NCI-H1436 (cell line): ENCODE results near the gene BNIP2.
A peak's percentile ranks its signal among the peaks of the same experiment; 100 is the strongest.
"Not testable (repeated sequence)": the region's sequence is repeated elsewhere in the genome, so short reads cannot be mapped to it uniquely, and the experiment has no call there.

Experiments
- DNase-seq: peaks from one replicate; lab custom pipeline; 2025; lab: John Stamatoyannopoulos, UW

BNIP2 gene

GRCh38 chr15:59688782-59689625 lies at the start of gene BNIP2:
BNIP2 (minus strand) TSS chr15:59689320; CDS start chr15:59682457, 6,863 bp downstream.
- DNase-seq, result peak; percentile 98

- DNase-seq, result no peak
Observed at GRCh38 chr15:59738676-59739075, 49.6 kb upstream of the BNIP2 start.

- DNase-seq, result no peak
Observed at GRCh38 chr15:59736181-59736580, 47.1 kb upstream of the BNIP2 start.

GRCh38 chr15:59725151-59725486 lies 36.0 kb upstream of the BNIP2 start:
- no peak for DNase-seq

- no peak for DNase-seq
Observed at GRCh38 chr15:59723687-59724346, 34.7 kb upstream of the BNIP2 start.

GRCh38 chr15:59722476-59722875 lies 33.4 kb upstream of the BNIP2 start:
- DNase-seq, result no peak

- DNase-seq, result no peak
Observed at GRCh38 chr15:59722037-59722436, 32.9 kb upstream of the BNIP2 start.

GRCh38 chr15:59721411-59721810 lies 32.3 kb upstream of the BNIP2 start:
- DNase-seq, result no peak

GRCh38 chr15:59713177-59713576 lies 24.1 kb upstream of the BNIP2 start:
- DNase-seq, result no peak

GRCh38 chr15:59711451-59712243 lies 22.5 kb upstream of the BNIP2 start:
- no peak for DNase-seq

- DNase-seq, result no peak
Observed at GRCh38 chr15:59707619-59708018, 18.5 kb upstream of the BNIP2 start.

- no peak for DNase-seq
Observed at GRCh38 chr15:59703979-59704796, 15.1 kb upstream of the BNIP2 start.

GRCh38 chr15:59702351-59702750 lies 13.2 kb upstream of the BNIP2 start:
- no peak for DNase-seq

- no peak for DNase-seq
Observed at GRCh38 chr15:59701880-59702279, 12.8 kb upstream of the BNIP2 start.

GRCh38 chr15:59699810-59700431 lies 10.8 kb upstream of the BNIP2 start:
- DNase-seq, result no peak

GRCh38 chr15:59698065-59698464 lies 8.9 kb upstream of the BNIP2 start:
- not testable (repeated sequence) for DNase-seq

- no peak for DNase-seq
Observed at GRCh38 chr15:59696332-59696731, 7.2 kb upstream of the BNIP2 start.

- no peak for DNase-seq
Observed at GRCh38 chr15:59694779-59695178, 5.7 kb upstream of the BNIP2 start.

GRCh38 chr15:59691194-59691805 lies 2.2 kb upstream of the BNIP2 start:
- peak; percentile 25 for DNase-seq

GRCh38 chr15:59689626-59690236 lies 611 bp upstream of the BNIP2 start:
- peak; percentile 33 for DNase-seq

- peak; percentile 3 for DNase-seq
Observed at GRCh38 chr15:59688423-59688781, 718 bp downstream of the BNIP2 start.
